Tibial artery (tissue), 4 donors: ENCODE results near the gene STKLD1.

Source experiments
- DNase-seq, 2 donors: peaks; one replicate each; pipeline ENCODE4 v3.0.0-alpha.2; 2019
- H3K27ac ChIP-seq, 2 donors: fragments of 200-600 bp; sonication (generic) in 1 of 2; 1 replicate in 1 of 2; 2 replicates in 1 of 2; pipeline ENCODE4 v1.5.1; 2018 to 2019; ENCODE audit warnings: mild to moderate bottlenecking in 1 of 2
- H3K27me3 ChIP-seq, 2 donors: fragments of 200-600 bp; sonication (generic) in 1 of 2; one replicate each; pipeline versions ENCODE4 v1.5.1 to v1.6.0; 2016 to 2019
- H3K36me3 ChIP-seq, 3 donors: fragments of 200-600 bp; sonication (generic) in 2 of 3; one replicate each; pipeline ENCODE4 v1.5.1; 2016 to 2019; ENCODE audit warnings: mild to moderate bottlenecking in 2 of 3
- H3K4me1 ChIP-seq, 4 donors: fragments of 200-600 bp; sonication (generic) in 2 of 4; 1 replicate in 3 of 4; 2 replicates in 1 of 4; pipeline ENCODE4 v1.5.1; 2016 to 2019
- H3K4me3 ChIP-seq, 2 donors: fragments of 200-600 bp; sonication (generic) in 1 of 2; 1 replicate in 1 of 2; 2 replicates in 1 of 2; pipeline ENCODE4 v1.5.1; 2018 to 2019; ENCODE audit warnings: mild to moderate bottlenecking in 2 of 2
- H3K9me3 ChIP-seq, 3 donors: fragments of 200-600 bp; sonication (generic) in 1 of 3; one replicate each; pipeline ENCODE4 v1.5.1; 2016 to 2019
- CTCF ChIP-seq, 2 experiments: fragments of 200-600 bp in 1 of 2; fragments of 450-650 bp in 1 of 2; IDR thresholded peaks; one replicate each; pipeline ENCODE4 v1.5.1; 2017 to 2019; ENCODE audit warnings: antibody characterized with exemption in 2 of 2, mild to moderate bottlenecking in 1 of 2, moderate library complexity in 1 of 2
- intact Hi-C: fragments of 100-400 bp; cut with DNase I; formaldehyde crosslinking; loops from one replicate; pipeline ENCODE4 v1.15.0; 2023; ENCODE audit warnings: low total_unique reads

STKLD1 gene

GRCh38 chr9:133384736-133385321 lies 8.7 kb downstream of the STKLD1 start:
- Histone ChIP-seq H3K27ac (no peak overlapping the region), H3K4me1 (no peaks in the 10 kb centered on the region), H3K9me3 (no peaks in the 10 kb centered on the region), H3K27me3 (peaks cover 0 to 6% of the 10 kb centered on the region in 2 donors), H3K4me3 (no peak overlapping the region), H3K36me3 (no peaks in the 10 kb centered on the region)
- no peak for DNase-seq
- intact Hi-C loops: no loop called here
- no peak for TF ChIP-seq CTCF (IDR thresholded peaks at IDR 0.05)

- intact Hi-C loops: no loop called here
- DNase-seq: no peak
- no peaks in the 10 kb centered on the region for H3K36me3 ChIP-seq
- TF ChIP-seq CTCF (IDR thresholded peaks at IDR 0.05): no peak
- H3K4me3 ChIP-seq: no peak overlapping the region
- H3K27ac ChIP-seq: no peak overlapping the region
- no peaks in the 10 kb centered on the region for H3K9me3 ChIP-seq
- H3K27me3 ChIP-seq: peaks cover 0 to 11% of the 10 kb centered on the region in 2 donors
- no peaks in the 10 kb centered on the region for H3K4me1 ChIP-seq
Measured at GRCh38 chr9:133385452-133385851, 9.3 kb downstream of the STKLD1 start.

- intact Hi-C loops: no loop called here
- no peak for TF ChIP-seq CTCF (IDR thresholded peaks at IDR 0.05)
- Histone ChIP-seq H3K27ac (no peak overlapping the region), H3K4me3 (no peak overlapping the region), H3K4me1 (no peaks in the 10 kb centered on the region), H3K9me3 (no peaks in the 10 kb centered on the region), H3K36me3 (no peaks in the 10 kb centered on the region), H3K27me3 (peaks cover 0 to 17% of the 10 kb centered on the region in 2 donors)
- DNase-seq: no peak
Measured at GRCh38 chr9:133386338-133386737, 10.2 kb downstream of the STKLD1 start.

GRCh38 chr9:133387680-133388079 lies 11.5 kb downstream of the STKLD1 start:
- TF ChIP-seq CTCF (IDR thresholded peaks at IDR 0.05): no peak
- H3K36me3 ChIP-seq: no peaks in the 10 kb centered on the region
- H3K27me3 ChIP-seq: peaks cover 0 to 17% of the 10 kb centered on the region in 2 donors
- H3K27ac ChIP-seq: no peak overlapping the region
- H3K9me3 ChIP-seq: no peaks in the 10 kb centered on the region
- H3K4me1 ChIP-seq: no peaks in the 10 kb centered on the region
- intact Hi-C loops: no loop called here
- no peak overlapping the region for H3K4me3 ChIP-seq
- DNase-seq: no peak

GRCh38 chr9:133389025-133389557 lies 12.9 kb downstream of the STKLD1 start:
- Histone ChIP-seq H3K4me3 (no peak overlapping the region), H3K27ac (no peak overlapping the region), H3K9me3 (no peaks in the 10 kb centered on the region), H3K27me3 (peaks cover 0 to 27% of the 10 kb centered on the region in 2 donors), H3K36me3 (no peaks in the 10 kb centered on the region), H3K4me1 (no peaks in the 10 kb centered on the region)
- no peak for DNase-seq
- intact Hi-C loops: no loop called here
- no peak for TF ChIP-seq CTCF (IDR thresholded peaks at IDR 0.05)
